Nephron progenitor cell (in vitro differentiated cells): Measurements from ENCODE around the gene OSBP2.

Source experiments
- DNase-seq: peaks from one replicate; pipeline ENCODE4 v3.0.0; 2021
- H3K27ac Mint-ChIP-seq: 2 replicates; pipeline ENCODE4 v1.8.0; 2021; ENCODE audit warnings: mild to moderate bottlenecking, moderate library complexity, mixed read lengths
- H3K27me3 Mint-ChIP-seq: 2 replicates; pipeline ENCODE4 v1.8.0; 2021; ENCODE audit warnings: mild to moderate bottlenecking, low read depth, mixed read lengths; ENCODE audit not compliant: poor library complexity
- H3K36me3 Mint-ChIP-seq: 2 replicates; pipeline ENCODE4 v1.8.0; 2021; ENCODE audit warnings: low read depth, mixed read lengths
- H3K4me1 Mint-ChIP-seq: 2 replicates; pipeline ENCODE4 v1.8.0; 2021; ENCODE audit warnings: mixed read lengths
- H3K4me3 Mint-ChIP-seq: 2 replicates; pipeline ENCODE4 v1.8.0; 2021; ENCODE audit warnings: mild to moderate bottlenecking, moderate library complexity, mixed read lengths
- H3K9me3 Mint-ChIP-seq: 2 replicates; pipeline ENCODE4 v1.8.0; 2021; ENCODE audit warnings: mild to moderate bottlenecking, moderate library complexity, mixed read lengths
- CTCF ChIP-seq: fragments of 200-600 bp; sonication (generic); IDR thresholded peaks from 2 replicates; pipeline ENCODE4 v1.5.0; 2021; ENCODE audit warnings: antibody characterized with exemption

The OSBP2 gene

GRCh38 chr22:30841273-30841672 is 146.6 kb downstream of the OSBP2 start:
- Mint-ChIP-seq H3K27me3 (peaks cover 21% of the 10 kb centered on the region), H3K4me1 (no peaks in the 10 kb centered on the region), H3K9me3 (peaks cover 13% of the 10 kb centered on the region), H3K27ac (no peak overlapping the region), H3K36me3 (no peaks in the 10 kb centered on the region), H3K4me3 (no peak overlapping the region)
- no peak for TF ChIP-seq CTCF
- no peak for DNase-seq

- Mint-ChIP-seq H3K9me3 (peaks cover 18% of the 10 kb centered on the region), H3K36me3 (no peaks in the 10 kb centered on the region), H3K27ac (no peak overlapping the region), H3K4me1 (no peaks in the 10 kb centered on the region), H3K4me3 (no peak overlapping the region), H3K27me3 (peaks cover 17% of the 10 kb centered on the region)
- no peak for TF ChIP-seq CTCF
- DNase-seq: no peak
Observed at GRCh38 chr22:30843245-30843644, 148.6 kb downstream of the OSBP2 start.

- Mint-ChIP-seq H3K9me3 (peaks cover 21% of the 10 kb centered on the region), H3K27ac (no peak overlapping the region), H3K4me1 (no peaks in the 10 kb centered on the region), H3K36me3 (no peaks in the 10 kb centered on the region), H3K27me3 (peaks cover 27% of the 10 kb centered on the region), H3K4me3 (no peak overlapping the region)
- no peak for TF ChIP-seq CTCF
- no peak for DNase-seq
Observed at GRCh38 chr22:30847583-30847982, 152.9 kb downstream of the OSBP2 start.

GRCh38 chr22:30855266-30855665 is 160.6 kb downstream of the OSBP2 start:
- no peaks in the 10 kb centered on the region for H3K36me3 Mint-ChIP-seq
- H3K4me1 Mint-ChIP-seq: no peaks in the 10 kb centered on the region
- no peak overlapping the region for H3K4me3 Mint-ChIP-seq
- no peak for TF ChIP-seq CTCF
- no peak for DNase-seq
- H3K9me3 Mint-ChIP-seq: peaks cover 23% of the 10 kb centered on the region
- H3K27ac Mint-ChIP-seq: no peak overlapping the region
- peaks cover 9% of the 10 kb centered on the region for H3K27me3 Mint-ChIP-seq

GRCh38 chr22:30855677-30856518 is 161.2 kb downstream of the OSBP2 start:
- no peak overlapping the region for H3K27ac Mint-ChIP-seq
- H3K9me3 Mint-ChIP-seq: peaks cover 23% of the 10 kb centered on the region
- no peaks in the 10 kb centered on the region for H3K36me3 Mint-ChIP-seq

More at GRCh38 chr22:30855677-30856518, 161.2 kb downstream of the OSBP2 start:
- no peak for TF ChIP-seq CTCF
- no peak overlapping the region for H3K4me3 Mint-ChIP-seq
- no peak for DNase-seq
- H3K27me3 Mint-ChIP-seq: peaks cover 7% of the 10 kb centered on the region
- no peaks in the 10 kb centered on the region for H3K4me1 Mint-ChIP-seq
